GM12874 (cell line): ENCODE measurements around the gene MYH7.

Experiments
- TF ChIP-seq, protein P1 (sequence below): IDR thresholded peaks from 2 replicates; pipeline ENCODE4 v1.5.1; 2011; ENCODE audit warnings: low read depth, mild to moderate bottlenecking, control low read depth, low read length, moderate library complexity; ENCODE audit not compliant: insufficient read depth

MYH7 gene

DNA sequence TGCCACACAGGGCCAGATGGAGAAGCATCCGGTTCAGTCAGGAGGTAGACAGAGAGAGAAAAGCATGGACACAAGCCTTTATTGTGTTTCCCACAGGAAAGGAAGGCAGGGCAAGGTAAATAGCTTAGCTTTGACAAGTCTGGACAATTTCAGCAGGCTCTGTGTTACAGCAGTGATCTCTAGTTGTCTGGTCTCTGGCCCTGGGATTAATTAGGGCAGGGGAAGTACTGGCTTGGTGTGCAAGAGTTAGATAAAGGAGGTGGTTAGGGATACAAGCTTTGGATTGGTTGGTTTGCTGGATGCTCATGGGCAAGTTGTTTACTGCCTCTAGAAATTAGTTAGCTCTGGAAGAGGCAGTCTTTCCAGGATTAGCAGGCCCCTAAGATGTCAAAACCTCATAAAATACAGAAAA is 19.0 kb upstream of the MYH7 start:
- TF ChIP-seq, protein P1, sequence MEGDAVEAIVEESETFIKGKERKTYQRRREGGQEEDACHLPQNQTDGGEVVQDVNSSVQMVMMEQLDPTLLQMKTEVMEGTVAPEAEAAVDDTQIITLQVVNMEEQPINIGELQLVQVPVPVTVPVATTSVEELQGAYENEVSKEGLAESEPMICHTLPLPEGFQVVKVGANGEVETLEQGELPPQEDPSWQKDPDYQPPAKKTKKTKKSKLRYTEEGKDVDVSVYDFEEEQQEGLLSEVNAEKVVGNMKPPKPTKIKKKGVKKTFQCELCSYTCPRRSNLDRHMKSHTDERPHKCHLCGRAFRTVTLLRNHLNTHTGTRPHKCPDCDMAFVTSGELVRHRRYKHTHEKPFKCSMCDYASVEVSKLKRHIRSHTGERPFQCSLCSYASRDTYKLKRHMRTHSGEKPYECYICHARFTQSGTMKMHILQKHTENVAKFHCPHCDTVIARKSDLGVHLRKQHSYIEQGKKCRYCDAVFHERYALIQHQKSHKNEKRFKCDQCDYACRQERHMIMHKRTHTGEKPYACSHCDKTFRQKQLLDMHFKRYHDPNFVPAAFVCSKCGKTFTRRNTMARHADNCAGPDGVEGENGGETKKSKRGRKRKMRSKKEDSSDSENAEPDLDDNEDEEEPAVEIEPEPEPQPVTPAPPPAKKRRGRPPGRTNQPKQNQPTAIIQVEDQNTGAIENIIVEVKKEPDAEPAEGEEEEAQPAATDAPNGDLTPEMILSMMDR: no peak

DNA sequence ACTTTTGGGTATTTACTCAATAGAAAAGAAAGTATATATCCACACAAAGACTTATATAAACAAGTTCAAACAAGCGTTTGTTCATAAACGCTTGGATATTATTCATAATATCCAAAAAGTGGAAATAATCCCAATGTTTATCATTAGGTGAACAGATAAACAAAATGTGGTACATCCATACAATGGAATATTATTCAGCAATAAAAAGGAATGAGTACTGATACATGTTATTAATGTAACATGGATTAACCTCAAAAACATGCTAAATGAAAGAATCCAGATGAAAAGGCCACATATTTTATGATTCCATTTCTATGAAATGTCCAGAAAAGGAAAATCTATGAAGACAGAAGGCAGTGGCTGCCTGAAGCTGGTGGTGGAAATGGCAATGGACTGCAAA is 16.8 kb upstream of the MYH7 start:
- TF ChIP-seq, protein P1: no peak

DNA sequence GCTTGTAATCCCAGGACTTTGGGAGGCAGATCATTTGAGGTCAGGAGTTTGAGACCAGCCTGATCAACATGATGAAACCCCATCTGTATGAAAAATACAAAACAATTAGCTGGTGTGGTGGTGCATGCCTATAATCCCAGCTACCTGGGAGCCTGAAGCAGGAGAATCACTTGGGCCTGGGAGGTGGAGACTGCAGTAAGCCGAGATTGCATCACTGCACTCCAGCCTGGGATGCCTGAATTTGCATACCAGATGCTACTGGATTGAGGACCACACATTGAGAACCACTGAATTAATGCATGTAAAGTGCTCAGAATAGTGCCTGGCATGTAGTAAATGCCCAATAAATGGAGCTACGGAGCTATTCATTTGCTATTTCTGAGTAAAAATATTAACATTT is 14.9 kb upstream of the MYH7 start:
- TF ChIP-seq, protein P1: no peak

DNA sequence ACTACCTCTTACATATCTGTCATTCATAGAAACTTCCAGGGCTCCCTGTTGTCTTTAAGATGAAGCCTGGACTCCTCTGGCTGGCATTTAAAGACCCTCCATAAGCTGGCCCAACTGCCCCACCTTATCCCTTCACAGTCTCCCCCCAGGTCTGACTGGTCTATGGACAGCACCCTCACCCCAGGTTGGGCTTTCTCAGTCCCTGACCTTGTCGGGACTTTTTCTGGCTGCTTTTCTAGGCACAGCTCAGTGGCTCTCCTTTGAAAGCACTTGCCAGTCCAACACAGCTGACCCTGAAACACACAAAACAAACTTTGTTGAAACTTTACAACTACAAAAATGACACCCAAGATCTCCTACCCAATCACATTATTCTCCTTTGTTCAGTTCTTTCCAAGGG is 13.9 kb upstream of the MYH7 start:
- TF ChIP-seq, protein P1: no peak

DNA sequence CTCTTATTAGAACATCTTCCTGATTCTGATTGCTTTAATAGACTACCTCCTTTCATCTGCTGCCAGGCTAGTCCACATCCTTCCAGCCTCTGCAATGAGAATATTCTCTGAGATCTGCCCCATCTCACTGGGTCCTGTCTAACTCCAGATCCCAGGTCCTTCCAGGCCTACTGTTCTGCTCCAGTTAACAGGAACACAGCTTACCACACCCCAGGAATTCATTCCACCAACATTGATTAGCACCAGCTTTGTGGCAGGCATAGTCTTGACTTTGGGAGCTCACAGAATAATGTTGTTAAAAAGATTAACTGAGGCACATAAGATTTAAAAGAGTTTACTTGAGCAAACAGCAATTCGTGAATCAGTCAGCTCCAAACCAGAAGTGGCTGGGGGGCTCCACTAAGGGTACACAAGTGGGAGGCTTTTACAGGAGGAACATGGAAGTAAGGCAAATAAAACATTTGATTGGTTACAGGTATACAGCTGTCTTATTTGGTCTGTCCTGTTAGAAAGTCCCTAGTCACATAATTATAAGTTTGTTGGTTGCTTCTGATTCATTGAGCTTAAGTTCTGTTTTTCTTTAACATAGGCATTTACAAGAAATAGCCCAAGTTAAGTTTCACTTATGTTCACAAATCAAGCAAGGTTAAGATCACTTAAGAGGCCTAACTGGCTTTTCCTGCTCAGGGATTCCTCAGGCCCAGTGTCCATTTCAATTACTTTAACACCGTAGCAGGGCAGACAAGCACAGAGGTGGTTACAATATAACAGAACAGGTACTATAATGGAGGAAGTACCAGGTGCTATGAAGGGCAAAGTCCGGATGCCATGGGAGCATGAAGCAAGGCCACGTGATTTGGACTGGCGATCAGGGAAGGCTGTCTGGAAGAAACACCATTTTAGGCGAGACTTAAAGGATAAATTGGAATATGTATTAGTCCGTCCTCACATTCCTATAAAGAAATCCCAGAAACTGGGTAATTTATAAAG is 12.2 kb upstream of the MYH7 start:
- TF ChIP-seq, protein P1: no peak

DNA sequence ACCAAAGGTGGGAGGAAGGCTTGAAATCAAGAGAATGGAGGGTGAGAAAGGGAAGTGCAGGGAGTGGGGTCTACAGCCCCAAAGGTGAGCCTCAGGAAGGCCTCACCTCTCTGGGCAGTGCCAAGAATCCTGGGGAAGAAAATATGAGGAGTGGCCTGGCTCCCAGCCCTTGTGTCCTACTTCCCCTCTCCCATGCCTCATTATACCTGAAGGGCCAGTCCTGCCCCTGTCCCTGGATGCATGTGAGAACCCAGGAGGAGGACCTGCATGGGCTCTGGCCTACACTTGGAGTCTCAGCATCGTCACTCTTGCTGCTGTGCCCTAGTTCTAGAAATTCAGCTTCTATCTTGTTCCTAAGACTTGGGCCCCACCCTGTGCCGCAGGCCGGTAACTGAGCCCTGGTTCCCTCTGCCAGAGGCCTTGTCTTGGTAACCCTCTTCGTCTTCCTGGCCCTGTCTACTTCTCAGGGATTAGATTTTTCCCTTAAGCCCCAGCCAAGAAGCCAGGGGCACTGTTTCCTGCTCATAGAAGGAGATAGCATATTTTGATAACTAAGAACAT is 10.9 kb upstream of the MYH7 start:
- TF ChIP-seq, protein P1: no peak

DNA sequence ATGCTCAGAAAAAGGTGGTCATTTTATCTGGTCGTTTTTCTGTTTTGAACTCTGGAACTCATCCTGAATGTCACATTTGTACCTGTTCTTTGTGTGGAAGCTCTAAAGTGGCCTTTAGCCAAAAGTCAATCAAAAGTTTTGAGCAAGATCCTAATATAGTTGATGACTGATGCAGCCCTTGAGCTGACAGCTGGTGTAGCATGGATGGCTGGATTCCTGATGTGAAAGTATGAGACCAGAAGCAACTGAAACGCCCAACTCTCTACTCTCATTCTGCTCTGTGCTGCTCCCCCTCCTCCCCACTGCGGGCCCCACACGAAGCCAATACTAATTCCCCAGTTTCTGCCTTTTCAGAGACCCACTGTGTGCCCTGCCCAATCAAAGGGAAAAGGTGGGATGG is 10.3 kb upstream of the MYH7 start:
- TF ChIP-seq, protein P1: no peak
